ENCODE data around the gene PLXND1. TPM values are rescaled to one million over a fixed set of nuclear protein-coding genes. Genes with fewer than 3 reads are reported as not detected.

The PLXND1 gene
- total RNA-seq, 1 donor from 2014 or later = 27.3 TPM

DNA sequence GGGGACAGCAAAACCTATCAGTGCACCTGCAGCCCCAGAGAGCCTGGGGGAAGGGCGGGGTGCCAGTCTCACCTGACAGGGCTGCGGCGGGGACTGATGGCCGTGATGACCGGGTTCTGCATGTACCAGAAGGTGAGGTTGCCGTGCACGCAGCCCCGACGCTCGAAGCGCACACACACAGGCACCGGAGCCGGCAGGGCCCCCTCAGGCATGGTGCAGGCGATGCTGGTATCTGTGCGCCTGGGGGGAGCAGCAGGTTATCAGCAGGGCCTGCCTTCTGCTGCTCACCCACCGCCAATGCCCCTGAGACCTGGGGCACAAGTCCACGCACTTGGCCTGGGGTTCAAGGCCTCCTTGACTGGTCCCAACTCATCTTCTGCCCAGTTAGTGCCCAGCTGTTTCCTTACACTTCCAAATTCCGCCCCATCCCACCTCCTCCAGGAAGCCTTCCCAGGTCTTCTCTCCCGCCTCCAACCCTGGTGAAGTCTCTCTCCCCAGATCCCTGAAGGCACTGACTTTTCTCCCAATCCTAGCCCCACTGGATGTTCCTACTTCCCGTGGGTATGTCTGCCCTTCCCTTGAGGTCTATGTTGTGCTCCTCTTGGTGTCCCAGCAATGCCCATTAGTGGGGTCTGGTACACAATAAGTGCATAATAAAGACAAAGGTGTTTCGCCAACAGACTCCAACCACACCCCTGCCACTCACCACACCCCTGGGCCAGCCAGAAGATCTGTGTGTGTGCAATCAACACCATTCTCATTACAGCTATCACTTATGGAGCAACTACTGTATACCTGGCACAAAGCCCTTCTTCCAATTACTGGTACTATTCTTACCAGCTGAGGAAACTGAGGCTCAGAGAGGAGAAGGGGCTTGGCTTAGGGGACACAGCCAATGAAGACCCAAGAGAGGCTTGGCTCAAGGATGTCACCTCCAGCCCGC, 34.6 kb downstream of the PLXND1 start:
- TF ChIP-seq CTCF (conservative IDR thresholded peaks at IDR 0.05; ENCODE audit: low read depth, low read length) = no peak
- DNase-seq (ENCODE audit: low read depth) = no peak

DNA sequence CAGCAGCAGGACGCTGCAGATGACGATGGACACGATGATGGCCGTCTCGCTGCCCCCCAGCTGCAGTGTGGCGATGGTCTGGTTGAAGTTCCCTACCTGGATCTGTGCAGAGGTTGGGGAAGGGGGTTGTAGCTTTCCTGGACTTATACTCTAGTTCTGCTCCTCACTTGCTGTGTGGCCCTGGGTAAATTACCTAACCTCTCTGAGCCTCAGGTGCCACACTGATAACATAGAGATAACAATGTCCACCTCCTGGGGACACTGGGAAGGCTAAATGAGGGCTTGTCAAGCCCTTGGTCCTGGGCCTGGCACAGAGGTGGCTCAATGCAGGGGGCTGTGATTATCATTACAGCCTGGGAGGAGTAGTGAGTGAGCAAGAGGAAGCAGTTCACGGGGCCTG, 36.6 kb downstream of the PLXND1 start:
- no peak for DNase-seq (ENCODE audit: low read depth)
- no peak for TF ChIP-seq CTCF (conservative IDR thresholded peaks at IDR 0.05; ENCODE audit: low read depth, low read length)
- no peak overlapping the region for H3K4me3 ChIP-seq (ENCODE audit: low read depth, low read length)

More for the DNA sequence above, 34.6 kb downstream of the PLXND1 start:
- no peak overlapping the region for H3K4me3 ChIP-seq (ENCODE audit: low read depth, low read length)

DNA sequence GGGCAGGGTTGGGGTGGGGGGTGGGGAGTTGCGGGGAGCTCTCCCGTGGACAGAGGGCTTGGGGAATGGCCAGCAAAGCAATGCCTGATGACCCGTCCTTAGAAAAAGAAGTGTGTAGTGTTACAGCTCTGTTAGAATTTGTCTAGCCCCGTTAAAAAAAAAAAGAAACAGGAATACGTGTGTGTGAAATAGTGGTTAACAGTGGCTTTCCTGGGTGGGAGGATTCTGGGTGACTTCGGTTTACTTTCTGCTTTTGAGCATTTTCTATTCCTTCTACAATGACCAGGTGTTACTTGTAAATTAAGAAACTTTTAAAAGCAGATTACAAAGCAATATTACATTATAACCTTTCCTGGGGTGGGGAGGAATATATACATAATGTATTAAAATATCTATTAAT, 38.5 kb downstream of the PLXND1 start:
- no peak overlapping the region for H3K4me3 ChIP-seq (ENCODE audit: low read depth, low read length)
- DNase-seq (ENCODE audit: low read depth) = no peak
- TF ChIP-seq CTCF (conservative IDR thresholded peaks at IDR 0.05; ENCODE audit: low read depth, low read length) = no peak

DNA sequence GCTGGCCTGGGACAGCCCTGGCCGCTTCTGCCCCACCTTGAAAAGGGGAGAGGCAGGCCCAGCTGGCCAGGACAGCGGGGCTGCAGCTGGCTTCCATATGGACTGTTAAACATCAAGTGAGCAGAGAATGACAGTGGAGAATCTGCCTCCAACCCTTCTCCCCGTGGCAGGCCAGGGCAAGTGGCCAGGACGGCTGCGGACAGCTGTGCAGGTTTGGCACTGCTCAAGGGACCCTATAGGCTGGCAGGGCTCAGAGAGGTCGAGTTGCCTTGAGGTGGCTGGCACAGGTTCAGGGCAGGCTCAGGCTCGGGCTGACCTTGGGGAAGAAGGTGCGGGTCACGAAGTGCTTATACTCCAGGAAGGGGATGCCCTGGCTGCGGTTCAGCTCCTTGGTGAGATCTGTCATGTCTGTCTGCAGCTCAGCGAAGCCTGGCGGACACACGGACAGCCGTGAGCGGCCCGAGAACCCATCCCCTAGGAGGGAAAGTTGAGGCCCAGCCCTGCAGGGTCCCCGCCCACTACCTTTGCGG, 39.2 kb downstream of the PLXND1 start:
- DNase-seq (ENCODE audit: low read depth) = no peak
- H3K4me3 ChIP-seq (ENCODE audit: low read depth, low read length) = no peak overlapping the region
- TF ChIP-seq CTCF (conservative IDR thresholded peaks at IDR 0.05; ENCODE audit: low read depth, low read length) = no peak

GRCh38 chr3:129565902-129566301, 40.6 kb downstream of the PLXND1 start:
- no peak overlapping the region for H3K4me3 ChIP-seq (ENCODE audit: low read depth, low read length)
- no peak for DNase-seq (ENCODE audit: low read depth)
- no peak for TF ChIP-seq CTCF (conservative IDR thresholded peaks at IDR 0.05; ENCODE audit: low read depth, low read length)

- DNase-seq (ENCODE audit: low read depth) = no peak
- H3K4me3 ChIP-seq (ENCODE audit: low read depth, low read length) = no peak overlapping the region
- TF ChIP-seq CTCF (conservative IDR thresholded peaks at IDR 0.05; ENCODE audit: low read depth, low read length) = no peak
Observed at GRCh38 chr3:129564981-129565644, 41.4 kb downstream of the PLXND1 start.
